Stimulated activated CD8-positive, alpha-beta memory T cell treated with anti-CD3 and anti-CD28 coated beads, Interleukin-4, amount 100 ng/mL, for 1 hour (primary cell): Measurements from ENCODE around the gene ATF7IP.
"Not testable (repeated sequence)": the region's sequence is repeated elsewhere in the genome, so short reads cannot be mapped to it uniquely, and the experiment has no call there.

Experiments used
- DNase-seq, 2 donors: peaks; one replicate each; pipeline ENCODE4 v3.0.0-alpha.2; 2020; ENCODE audit warnings: low read depth in 2 of 2, low spot score in 1 of 2

The ATF7IP gene, protein sequence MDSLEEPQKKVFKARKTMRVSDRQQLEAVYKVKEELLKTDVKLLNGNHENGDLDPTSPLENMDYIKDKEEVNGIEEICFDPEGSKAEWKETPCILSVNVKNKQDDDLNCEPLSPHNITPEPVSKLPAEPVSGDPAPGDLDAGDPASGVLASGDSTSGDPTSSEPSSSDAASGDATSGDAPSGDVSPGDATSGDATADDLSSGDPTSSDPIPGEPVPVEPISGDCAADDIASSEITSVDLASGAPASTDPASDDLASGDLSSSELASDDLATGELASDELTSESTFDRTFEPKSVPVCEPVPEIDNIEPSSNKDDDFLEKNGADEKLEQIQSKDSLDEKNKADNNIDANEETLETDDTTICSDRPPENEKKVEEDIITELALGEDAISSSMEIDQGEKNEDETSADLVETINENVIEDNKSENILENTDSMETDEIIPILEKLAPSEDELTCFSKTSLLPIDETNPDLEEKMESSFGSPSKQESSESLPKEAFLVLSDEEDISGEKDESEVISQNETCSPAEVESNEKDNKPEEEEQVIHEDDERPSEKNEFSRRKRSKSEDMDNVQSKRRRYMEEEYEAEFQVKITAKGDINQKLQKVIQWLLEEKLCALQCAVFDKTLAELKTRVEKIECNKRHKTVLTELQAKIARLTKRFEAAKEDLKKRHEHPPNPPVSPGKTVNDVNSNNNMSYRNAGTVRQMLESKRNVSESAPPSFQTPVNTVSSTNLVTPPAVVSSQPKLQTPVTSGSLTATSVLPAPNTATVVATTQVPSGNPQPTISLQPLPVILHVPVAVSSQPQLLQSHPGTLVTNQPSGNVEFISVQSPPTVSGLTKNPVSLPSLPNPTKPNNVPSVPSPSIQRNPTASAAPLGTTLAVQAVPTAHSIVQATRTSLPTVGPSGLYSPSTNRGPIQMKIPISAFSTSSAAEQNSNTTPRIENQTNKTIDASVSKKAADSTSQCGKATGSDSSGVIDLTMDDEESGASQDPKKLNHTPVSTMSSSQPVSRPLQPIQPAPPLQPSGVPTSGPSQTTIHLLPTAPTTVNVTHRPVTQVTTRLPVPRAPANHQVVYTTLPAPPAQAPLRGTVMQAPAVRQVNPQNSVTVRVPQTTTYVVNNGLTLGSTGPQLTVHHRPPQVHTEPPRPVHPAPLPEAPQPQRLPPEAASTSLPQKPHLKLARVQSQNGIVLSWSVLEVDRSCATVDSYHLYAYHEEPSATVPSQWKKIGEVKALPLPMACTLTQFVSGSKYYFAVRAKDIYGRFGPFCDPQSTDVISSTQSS

GRCh38 chr12:14365294-14366208, at the start of gene ATF7IP:
Gene ATF7IP, plus strand, starts transcription at chr12:14365682. Its CDS starts 58,234 bp downstream, at chr12:14423916.
- peak; percentile 93 to 94 for DNase-seq

DNA sequence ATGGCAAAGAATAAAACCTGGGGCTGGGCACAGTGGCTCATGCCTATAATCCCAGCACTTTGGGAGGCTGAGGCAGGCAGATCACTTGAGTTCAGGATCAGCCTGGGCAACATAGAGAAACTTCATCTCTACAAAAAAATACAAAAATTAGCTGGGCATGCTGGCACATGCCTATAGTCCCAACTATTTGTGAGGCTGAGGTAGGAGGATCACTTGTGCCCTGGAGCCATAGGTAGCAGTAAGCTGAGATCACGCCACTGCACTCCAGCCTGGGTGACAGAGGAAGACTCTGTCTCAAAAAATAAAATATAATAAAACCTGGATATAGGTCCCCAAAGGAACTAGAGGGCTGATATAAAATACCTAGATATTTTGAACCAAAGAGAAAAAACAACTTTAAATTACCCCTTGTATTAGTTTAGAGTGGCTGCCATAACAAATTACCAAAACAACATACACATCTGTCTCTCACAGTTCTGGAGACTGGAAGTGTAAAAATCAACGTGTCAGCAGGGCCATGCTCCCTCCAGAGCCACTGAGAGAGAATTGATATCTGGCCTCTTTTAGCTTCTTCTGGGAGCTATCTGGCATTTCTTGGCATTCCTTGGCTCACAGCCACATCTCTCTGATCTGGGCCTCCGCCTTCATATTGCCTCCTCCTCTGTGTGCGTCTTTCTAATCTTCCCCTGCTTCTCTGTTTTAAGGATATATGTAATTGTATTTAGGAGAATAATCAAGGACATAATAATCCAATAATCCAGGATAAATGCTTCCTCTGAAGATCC, 47.9 kb upstream of the ATF7IP start:
- no peak for DNase-seq

DNA sequence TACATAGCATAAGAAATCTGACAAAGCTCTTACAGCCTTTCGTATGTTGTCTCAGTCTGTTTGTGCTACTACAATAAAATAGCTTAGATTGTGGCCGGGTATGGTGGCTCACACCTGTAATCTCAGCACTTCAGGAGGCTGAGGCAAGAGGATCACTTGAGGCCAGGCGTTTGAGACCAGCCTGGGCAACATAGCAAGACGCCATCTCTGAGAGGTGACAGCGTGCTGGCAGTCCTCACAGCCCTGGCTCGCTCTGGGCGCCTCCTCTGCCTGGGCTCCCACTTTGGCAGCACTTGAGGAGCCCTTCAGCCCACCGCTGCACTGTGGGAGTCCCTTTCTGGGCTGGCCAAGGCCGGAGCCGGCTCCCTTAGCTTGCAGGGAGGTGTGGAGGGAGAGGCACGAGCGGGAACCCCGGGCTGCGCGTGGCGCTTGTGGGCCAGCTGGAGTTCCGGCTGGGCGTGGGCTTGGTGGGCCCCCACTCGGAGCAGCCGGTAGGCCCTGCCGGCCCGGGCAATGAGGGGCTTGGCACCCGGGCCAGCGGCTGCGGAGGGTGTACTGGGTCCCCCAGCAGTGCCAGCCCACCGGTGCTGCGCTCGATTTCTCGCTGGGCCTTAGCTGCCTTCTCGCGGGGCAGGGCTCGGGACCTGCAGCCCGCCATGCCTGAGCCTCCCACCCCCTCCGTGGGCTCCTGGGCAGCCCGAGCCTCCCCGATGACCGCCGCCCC, 45.6 kb upstream of the ATF7IP start:
- not testable (repeated sequence) for DNase-seq

- DNase-seq, result no peak
Observed at GRCh38 chr12:14322403-14322802, 43.1 kb upstream of the ATF7IP start.

DNA sequence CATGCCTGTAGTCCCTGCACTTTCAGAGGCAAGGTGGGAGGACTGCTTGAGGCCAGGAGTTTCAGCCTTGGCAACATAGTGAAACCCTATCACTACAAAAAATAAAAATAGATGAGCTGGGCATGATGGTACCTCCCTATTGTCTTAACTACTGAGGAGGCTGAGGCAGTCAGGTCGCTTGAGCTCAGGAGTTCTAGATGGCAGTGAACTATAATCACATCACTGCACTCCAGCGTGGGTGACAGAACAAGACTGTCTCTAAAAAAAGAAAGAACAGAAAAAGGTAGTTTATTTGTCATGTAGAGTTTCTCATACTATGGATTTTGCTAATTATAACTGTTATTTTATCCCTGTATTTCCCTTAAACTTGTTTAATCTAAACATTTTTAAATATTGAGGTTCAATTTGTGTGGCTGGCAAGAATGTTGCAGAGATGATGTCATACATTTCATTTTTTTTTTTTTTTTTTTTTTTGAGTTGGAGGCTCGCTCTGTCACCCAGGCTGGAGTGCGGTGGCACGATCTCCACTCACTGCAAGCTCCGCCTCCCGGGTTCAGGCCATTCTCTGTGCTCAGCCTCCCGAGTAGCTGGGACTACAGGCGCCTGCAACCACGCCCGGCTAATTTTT, 39.7 kb upstream of the ATF7IP start:
- DNase-seq, result no peak

- no peak for DNase-seq
Observed at GRCh38 chr12:14326699-14327098, 38.8 kb upstream of the ATF7IP start.

GRCh38 chr12:14327711-14328110, 37.8 kb upstream of the ATF7IP start:
- no peak for DNase-seq

DNA sequence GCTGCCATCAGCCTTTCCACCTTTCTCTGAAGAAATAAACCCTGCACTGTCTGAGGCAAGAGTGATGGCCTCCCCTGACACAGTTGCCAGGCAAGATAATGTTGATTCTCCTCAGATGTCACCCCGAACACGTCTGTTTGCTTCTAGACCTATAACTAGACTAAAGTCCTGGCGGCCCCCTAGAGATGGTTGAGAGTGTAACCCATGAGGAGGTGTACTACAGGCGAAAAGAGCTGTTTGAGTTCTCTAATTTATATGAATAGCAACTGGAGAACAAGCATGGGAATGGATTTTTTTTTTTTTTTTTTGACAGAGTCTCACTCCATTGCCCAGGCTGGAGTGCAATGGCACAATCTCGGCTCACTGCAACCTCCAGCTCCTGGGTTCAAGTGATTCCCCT, 33.0 kb upstream of the ATF7IP start:
- no peak for DNase-seq

DNA sequence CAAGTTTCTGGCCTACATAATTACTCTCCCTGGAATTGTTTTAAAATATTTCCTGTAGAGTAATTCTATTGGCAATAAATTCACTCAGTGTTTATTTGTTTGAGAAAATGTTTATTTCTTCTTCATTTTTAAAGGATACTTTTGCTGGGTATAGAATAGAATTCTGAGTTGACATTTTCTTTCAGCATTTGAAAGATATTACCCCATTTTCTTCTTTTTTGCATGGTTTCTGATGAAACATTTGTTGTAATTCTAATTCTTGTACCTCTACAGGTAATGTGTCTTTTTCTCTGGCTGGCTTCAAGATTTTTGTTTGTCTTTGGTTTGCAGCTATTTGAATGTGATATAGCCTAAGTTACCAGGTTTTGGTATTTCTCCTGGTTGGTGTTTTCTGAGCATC, 25.1 kb upstream of the ATF7IP start:
- no peak for DNase-seq

DNA sequence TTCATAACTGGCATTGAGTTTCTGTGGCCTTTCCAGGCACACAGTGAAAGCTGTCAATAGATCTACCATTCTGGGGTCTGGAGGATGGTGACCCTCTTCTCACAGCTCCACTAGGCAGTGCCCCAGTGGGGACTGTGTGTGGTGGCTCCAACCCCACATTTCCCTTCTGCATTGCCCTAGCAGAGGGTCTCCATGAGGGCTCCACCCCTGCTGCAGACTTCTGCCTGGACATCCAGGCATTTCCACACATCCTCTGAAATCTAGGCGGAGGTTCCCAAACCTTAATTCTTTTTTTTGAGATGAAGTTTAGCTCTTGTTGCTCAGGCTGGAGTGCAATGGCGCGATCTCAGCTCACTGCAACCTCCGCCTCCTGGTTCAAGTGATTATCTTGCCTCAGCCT, 14.0 kb upstream of the ATF7IP start:
- DNase-seq, result not testable (repeated sequence)

GRCh38 chr12:14352066-14352465, 13.4 kb upstream of the ATF7IP start:
- DNase-seq, result not testable (repeated sequence)

DNA sequence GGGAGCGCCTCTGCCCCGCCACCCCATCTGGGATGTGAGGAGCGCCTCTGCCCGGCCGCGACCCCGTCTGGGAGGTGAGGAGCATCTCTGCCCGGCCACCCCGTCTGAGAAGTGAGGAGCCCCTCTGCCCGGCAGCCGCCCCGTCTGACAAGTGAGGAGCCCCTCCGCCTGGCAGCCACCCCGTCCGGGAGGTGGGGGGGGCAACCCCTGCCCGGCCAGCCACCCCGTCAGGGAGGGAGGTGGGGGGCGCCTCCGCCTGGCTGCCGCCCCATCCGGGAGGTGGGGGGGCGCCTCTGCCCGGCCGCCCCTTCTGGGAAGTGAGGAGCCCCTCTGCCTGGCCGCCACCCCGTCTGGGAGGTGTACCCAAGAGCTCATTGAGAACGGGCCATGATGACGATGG, 10.8 kb upstream of the ATF7IP start:
- not testable (repeated sequence) for DNase-seq

DNA sequence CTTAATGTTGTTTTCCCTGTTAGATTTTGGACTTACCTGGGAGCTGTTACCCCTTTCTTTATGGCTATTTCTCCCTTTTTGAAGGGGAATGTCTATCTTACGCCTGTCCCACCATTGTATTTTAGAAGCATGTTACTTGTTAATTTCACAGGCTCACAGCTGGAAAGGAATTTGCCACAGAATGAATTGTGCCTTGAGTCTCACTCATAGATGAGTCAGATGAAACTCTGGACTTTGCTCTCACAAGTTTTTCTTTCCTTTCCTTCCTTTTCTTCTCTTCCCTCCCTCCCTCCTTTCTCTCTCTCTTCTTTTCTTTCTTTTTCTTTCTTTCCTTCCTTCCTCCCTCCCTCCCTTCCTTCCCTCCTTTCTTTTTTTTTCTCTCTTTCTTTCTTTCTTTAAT, 9.3 kb upstream of the ATF7IP start:
- no peak for DNase-seq

DNA sequence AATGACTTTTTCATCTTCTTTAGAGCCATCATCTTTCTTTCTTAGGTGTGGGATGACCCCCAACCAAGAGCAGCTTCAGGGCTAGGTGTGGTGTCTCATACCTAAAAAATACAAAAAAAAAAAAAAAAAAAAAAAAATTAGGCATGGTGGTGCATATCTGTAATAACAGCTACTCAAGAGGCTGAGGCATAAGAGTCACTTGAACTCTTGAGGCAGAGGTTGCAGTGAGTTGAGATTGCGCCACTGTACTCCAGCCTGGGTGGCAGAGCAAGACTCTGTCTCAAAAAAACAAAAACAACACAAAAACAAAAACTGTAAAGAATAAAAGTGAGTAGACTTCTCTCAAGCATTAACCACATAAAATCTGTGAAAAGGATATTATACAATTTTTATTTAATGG, 8.0 kb upstream of the ATF7IP start:
- no peak for DNase-seq

DNA sequence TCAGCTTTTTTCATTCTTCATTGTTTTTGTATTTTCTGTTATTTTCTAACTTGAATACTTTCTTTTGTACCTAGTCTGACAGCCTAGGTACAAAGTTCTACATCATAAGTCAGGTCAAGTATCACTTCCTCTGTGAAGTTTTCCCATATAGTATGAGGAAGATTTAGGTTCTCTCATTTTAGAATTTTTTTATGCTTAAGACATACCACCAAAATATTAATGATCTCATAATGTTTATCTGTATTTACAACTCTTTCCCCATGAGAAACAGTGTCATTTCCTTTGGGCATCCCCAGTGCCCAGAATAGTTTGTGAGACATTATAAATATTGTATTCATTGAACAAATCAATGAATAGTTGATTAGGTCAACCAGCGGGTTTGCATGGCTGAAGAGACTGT, 3.1 kb upstream of the ATF7IP start:
- no peak for DNase-seq

DNA sequence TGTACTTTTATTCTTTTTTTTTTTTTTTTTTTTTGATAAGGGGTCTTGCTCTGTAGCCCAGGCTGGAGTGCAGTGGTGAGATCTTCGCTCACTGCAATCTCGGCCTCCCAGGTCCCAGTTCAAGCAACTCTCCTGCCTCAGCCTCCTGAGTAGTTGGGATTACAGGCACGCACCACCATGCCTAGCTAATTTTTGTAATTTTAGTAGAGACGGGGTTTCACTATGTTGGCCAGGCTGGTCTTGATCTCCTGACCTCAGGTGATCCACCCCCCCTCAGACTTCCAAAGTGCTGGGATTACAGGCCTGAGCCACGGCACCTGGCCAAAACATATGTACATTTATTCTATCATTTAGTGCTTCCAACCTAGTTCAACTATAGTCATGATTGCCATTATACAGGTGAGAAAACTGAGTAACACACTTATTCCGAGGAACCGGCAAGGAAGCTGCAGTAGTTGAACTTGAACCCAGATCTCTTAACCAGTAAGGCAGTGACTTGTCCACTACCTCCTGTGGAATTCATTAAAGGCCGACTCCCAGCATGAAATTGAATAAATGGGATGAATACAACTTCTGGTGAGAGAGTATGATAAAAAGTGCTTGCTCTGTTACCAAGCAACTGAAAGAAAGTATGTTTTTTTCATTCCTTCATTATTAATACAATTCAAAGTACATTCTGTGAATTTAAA, 755 bp upstream of the ATF7IP start:
- DNase-seq, result no peak

GRCh38 chr12:14366209-14367039, 942 bp downstream of the ATF7IP start:
- DNase-seq, result no peak
